HG02943 (cell line): ENCODE data around the gene AEN.

Source experiments
- ATAC-seq: cut with Tn5 transposase; IDR thresholded peaks from one replicate; pipeline ENCODE4 v1.9.1; 2021; ENCODE audit warnings: mild to moderate bottlenecking, low read depth, moderate library complexity; ENCODE audit not compliant: unreplicated experiment

Gene AEN

DNA sequence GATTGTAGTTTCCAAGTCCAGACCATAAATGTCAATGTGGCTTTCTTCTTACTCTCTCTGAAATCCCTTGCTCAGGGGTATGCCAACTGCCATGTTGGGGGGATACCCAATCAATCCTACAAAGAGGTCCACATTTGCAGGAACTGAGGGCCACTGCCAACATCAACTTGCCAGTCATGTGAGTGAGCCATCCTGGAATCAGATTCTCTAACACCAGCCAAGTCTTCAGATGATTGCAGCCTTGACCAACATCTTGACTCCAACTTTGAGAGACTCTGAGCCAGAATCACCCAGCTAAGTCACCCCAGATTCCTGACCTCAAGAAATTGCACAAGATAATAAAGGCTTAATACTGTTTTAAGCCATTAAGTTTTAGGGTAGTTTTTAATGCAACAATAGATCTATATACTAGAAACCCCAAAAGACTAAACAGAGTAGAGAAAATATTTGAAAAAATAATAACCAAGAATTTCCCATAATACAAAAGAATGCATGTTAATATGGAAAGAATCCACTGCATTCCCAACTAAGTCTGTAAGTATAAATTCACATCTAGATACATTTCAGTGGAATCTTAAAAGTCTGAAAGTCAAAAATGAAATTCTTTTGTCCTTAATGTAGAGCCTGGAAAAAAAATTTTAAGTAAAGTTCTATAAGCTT is 40.0 kb downstream of the AEN start:
- ATAC-seq: no peak

DNA sequence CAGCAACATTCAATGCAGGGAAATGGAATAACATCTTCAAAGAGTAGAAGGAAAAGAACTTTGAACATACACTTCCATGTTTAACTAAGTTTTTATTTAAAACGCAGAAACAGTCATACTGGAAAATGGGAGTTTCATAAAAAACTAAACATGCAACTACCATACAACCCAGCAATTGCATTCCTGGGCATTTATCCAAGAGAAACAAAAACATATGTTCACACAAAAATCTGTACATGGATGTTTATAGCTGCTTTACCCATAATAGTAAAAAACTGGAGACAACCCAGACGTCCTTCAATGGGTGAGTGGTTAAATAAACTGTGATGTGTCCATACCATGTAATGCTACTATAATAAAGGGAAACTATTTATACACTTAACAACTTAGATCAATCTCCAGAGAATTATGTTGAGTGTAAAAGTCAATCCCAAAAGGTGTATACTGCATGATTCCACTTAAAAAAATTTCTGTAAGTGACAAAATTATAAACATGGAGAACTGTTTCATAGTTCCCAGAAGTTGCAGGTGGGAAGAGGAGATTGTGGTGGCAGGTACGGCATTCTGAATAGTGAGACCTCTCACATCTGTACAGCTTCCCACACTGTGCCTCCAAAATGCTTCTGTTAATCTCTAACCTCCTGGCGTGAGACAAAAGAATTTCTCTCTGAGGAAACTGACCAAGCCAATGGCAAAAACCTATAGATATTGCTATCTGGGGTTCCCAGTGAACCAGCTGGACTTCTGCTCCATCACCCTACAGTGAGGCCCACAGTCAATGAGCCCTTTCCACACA is 40.8 kb downstream of the AEN start:
- no peak for ATAC-seq

DNA sequence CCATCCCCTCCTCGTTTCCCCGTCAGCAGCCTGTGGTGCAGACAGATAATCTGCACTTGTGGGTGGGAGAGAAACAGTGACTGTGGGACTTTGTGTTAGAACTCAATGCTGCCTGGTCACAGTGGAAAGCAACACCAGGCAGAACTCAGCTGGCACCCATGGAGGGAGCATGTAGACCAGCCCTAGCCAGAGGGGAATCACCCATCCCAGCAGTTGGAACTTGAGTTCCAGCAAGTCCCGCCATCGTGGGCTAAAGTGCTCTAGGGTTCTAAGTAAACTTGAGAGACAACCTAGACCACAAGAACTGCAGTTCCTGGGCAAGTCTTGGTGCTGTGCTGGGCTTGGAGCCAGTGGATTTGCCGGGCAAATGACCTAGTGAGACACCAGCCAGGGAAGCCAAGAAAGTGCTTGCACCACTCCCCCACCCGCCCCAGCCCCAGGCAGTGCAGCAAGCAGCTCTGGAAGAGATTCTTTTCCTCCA is 42.0 kb downstream of the AEN start:
- no peak for ATAC-seq

DNA sequence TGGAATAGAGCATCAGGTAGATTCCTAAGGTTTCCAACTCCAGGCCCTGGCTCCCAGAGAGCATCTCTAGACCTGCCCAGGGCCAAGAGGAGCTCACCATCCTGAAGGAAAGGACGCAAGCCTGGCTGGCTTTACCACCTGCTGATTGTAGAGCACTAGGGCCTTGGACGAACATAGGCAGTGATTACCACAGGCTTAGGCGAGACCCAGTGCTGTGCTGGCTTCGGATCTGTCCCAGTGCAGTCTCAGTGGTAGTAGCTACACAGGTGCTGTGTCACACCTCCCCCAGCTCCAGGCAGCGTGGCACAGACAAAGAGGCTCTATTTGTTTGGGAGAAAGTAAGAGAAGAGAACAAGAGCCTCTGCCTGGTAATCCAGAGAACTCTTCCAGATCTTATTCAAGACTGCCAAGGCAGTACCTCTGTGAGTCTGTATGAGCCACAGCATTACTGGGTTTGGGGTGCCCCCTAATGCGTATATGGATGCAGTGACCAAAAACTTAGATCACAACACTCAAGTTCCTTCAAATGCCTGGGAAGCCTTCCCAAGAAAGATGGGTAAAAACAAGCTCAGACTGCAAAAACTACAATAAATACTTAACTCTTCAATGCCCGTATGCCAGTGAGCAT is 43.1 kb downstream of the AEN start:
- ATAC-seq: no peak

DNA sequence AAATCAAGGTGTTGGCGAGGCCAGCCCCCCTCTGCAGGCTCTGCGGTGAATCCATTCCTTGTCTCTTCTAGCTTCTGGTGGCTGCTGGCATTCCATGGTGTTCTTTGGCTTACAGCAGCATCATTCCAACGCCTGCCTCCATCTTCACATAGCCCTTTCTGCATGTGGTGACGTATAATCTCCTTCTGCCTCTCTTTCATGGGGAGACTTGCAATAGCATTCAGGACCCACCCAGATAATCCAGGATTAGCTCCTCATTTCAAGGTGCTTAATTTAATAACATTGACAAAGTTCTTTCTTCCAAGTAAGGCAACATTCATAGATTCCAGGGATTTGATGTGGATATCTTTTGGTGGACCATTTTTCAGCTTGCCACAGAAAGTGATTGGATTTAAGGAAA is 53.5 kb downstream of the AEN start:
- ATAC-seq: no peak

DNA sequence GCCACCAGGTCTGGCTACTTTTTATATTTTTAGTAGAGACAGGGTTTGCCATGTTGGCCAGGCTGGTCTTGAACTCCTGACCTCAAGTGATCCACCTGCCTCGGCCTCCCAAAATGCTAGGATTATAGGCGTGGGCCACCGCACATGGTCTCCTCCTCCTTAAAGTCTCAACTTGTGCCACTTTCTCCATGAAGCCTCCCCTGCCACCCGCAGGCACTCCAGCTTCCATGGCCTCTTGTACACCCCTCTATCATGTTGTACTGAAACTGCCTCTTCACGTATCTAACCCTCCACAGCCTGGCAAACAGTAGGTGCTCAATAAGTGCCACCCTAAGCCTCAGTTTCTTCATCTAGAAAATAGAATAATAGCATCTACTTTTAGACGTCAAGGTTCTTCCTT is 57.6 kb downstream of the AEN start:
- no peak for ATAC-seq

DNA sequence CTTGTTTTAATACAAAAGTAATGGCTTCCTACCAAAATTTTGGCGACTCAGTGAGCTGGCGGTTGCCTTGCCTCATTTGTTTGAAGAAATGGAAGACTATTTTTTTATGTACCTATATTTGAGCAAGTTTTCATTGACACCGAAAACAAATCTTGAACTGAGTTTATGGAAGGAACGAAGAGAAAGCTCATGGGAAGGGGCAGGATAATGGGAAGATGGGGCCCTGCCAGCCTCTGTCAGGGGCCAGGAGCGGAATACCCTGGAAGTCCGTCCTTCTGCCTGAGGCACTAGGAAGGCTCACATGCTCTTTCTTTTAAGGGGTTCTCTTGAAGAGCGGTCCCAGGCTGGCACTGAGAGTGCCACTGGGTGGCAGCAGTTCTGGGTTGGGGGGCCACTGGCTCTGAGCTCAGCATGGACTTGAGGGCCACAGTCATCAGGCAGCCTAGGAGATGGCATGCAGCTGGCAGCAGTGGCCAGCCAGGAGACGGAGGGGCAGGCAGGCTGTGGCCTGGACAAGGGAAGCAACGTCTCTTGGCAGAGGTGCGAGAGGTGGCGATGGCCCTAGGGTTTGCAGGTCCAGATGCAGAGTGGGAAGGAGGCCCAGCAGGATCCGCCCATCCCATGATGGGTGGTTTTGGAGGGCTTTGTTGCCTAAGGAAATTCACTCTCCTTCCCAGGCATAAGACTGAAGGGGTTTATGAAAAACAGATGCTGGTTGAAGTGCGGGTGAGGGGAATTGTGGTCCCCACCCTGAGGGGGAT is 59.3 kb downstream of the AEN start:
- no peak for ATAC-seq

DNA sequence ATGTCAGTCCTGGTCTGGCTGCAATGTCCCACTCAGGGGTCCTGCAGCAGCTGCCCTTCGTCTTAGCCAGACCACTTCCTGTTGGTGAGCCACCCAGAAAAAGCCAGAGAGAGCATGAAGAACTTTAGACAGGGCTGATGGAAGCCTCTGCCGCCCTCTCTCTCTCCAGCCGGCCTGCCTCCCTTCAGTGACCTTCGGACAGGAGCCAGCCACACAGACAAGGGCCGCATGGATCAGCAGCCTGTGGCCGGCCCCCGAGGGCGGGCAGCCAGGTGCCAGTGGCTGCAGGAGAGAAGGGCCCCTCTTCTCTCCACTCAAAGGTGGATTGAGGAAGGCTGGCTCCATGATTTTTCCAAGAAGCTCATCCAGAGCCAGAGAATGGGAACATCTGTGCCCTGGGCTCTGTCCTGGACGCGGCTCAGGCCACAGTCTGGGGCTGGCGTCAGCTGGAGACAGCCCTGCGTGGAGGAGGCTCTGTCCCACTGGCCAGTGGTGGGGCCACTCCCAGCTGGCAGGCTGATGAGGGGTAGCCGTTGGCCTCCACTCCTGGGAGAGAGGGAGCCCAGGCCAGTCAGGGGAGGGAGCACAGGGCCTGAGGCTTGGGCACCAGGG is 60.6 kb downstream of the AEN start:
- ATAC-seq: no peak
